Peyer's patch (tissue), 4 donors: Measurements from ENCODE around the gene CLEC4E.
"Not testable (repeated sequence)": the region's sequence is repeated elsewhere in the genome, so short reads cannot be mapped to it uniquely, and the experiment has no call there.

Source experiments
- POLR2A ChIP-seq, 2 donors: fragments of 450-650 bp; IDR thresholded peaks; one replicate each; pipeline ENCODE4 v1.5.1; 2017; ENCODE audit warnings: antibody characterized with exemption in 2 of 2, mild to moderate bottlenecking in 2 of 2, moderate library complexity in 2 of 2
- TF ChIP-seq, protein P1 (sequence below), 6 experiments: fragments of 450-650 bp in 4 of 6; fragments of 200-600 bp in 2 of 6; sonication (generic) in 1 of 6; IDR thresholded peaks; one replicate each; pipeline ENCODE4 v1.5.1; 2017 to 2019; ENCODE audit warnings: antibody characterized with exemption in 6 of 6, mild to moderate bottlenecking in 3 of 6, moderate library complexity in 1 of 6

DNA sequence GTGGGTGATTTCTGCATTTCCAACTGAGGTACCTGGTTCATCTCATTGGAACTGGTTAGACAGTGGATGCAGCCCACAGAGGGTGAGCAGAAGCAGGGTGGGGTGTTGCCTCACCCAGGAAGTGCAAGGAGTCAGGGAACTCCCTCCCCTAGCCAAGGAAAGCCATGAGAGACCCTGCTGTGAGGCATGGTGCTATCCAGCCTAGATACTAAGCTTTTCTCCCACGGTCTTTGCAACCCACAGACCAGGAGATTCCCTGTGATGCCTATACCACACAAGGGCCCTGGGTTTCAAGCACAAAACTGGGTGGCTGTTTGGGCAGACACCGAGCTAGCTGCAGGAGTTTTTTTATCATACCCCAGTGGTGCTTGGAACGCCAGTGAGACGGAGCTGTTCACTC lies 45.0 kb downstream of the CLEC4E start:
- TF ChIP-seq, protein P1, sequence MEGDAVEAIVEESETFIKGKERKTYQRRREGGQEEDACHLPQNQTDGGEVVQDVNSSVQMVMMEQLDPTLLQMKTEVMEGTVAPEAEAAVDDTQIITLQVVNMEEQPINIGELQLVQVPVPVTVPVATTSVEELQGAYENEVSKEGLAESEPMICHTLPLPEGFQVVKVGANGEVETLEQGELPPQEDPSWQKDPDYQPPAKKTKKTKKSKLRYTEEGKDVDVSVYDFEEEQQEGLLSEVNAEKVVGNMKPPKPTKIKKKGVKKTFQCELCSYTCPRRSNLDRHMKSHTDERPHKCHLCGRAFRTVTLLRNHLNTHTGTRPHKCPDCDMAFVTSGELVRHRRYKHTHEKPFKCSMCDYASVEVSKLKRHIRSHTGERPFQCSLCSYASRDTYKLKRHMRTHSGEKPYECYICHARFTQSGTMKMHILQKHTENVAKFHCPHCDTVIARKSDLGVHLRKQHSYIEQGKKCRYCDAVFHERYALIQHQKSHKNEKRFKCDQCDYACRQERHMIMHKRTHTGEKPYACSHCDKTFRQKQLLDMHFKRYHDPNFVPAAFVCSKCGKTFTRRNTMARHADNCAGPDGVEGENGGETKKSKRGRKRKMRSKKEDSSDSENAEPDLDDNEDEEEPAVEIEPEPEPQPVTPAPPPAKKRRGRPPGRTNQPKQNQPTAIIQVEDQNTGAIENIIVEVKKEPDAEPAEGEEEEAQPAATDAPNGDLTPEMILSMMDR (IDR thresholded peaks at IDR 0.05): not testable (repeated sequence)
- TF ChIP-seq POLR2A (IDR thresholded peaks at IDR 0.05): not testable (repeated sequence)
